ENCODE data around the gene TFPI.

- TF ChIP-seq, protein P1, sequence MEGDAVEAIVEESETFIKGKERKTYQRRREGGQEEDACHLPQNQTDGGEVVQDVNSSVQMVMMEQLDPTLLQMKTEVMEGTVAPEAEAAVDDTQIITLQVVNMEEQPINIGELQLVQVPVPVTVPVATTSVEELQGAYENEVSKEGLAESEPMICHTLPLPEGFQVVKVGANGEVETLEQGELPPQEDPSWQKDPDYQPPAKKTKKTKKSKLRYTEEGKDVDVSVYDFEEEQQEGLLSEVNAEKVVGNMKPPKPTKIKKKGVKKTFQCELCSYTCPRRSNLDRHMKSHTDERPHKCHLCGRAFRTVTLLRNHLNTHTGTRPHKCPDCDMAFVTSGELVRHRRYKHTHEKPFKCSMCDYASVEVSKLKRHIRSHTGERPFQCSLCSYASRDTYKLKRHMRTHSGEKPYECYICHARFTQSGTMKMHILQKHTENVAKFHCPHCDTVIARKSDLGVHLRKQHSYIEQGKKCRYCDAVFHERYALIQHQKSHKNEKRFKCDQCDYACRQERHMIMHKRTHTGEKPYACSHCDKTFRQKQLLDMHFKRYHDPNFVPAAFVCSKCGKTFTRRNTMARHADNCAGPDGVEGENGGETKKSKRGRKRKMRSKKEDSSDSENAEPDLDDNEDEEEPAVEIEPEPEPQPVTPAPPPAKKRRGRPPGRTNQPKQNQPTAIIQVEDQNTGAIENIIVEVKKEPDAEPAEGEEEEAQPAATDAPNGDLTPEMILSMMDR (IDR thresholded peaks at IDR 0.05), result no peak
- no peak for TF ChIP-seq POLR2A (IDR thresholded peaks at IDR 0.05)
These were observed 86.0 kb downstream of the TFPI start for GRCh38 chr2:187468262-187468661.

Data from tibial nerve (tissue), 3 donors.